Measurements from ENCODE around the gene CDPF1. TPM values are rescaled to one million over a fixed set of nuclear protein-coding genes. Genes with fewer than 3 reads are reported as not detected.

The CDPF1 gene
- total and polyA plus RNA-seq, 2 donors (not counting 1 experiment from before 2014, with no cell fraction given) = 9.8 to 15.4 TPM

GRCh38 chr22:46240907-46241306, 9.2 kb downstream of the CDPF1 start:
- DNase-seq (no peak), ATAC-seq (ENCODE audit: low read depth) (no peak)
- Histone ChIP-seq H3K4me1 (ENCODE audit: control insufficient read depth in 2 of 2, insufficient read depth in 2 of 2, low read length in 2 of 2) (peaks cover 18 to 23% of the 10 kb centered on the region in 2 donors), H2AFZ (ENCODE audit: insufficient read depth, low read depth, low read length, poor library complexity, severe bottlenecking) (no peak overlapping the region), H3K4me3 (ENCODE audit: control extremely low read depth in 1 of 5, extremely low read depth in 1 of 5, insufficient read depth in 1 of 5, low read depth in 2 of 5, low read length in 4 of 5) (no peak overlapping the region), H3K79me2 (ENCODE audit: control insufficient read depth, insufficient read depth, low read length) (no peaks in the 10 kb centered on the region), H3K9ac (ENCODE audit: low read length) (no peak overlapping the region), H3K36me3 (replicated peaks in 1 of 2; ENCODE audit: control extremely low read depth in 1 of 2, control insufficient read depth in 1 of 2, extremely low read depth in 1 of 2, insufficient read depth in 2 of 2, low read length in 1 of 2) (peaks cover 0 to 9% of the 10 kb centered on the region in 2 experiments), H3K27me3 (replicated peaks in 1 of 4; ENCODE audit: control extremely low read depth in 1 of 4, control insufficient read depth in 3 of 4, insufficient read depth in 4 of 4, low read length in 3 of 4) (no peaks in the 10 kb centered on the region), H3K9me3 (ENCODE audit: control extremely low read depth in 1 of 3, control insufficient read depth in 2 of 3, insufficient read depth in 1 of 3, low read length in 2 of 3) (no peaks in the 10 kb centered on the region), H4K20me1 (ENCODE audit: control insufficient read depth, insufficient read depth, low read length, poor library complexity, severe bottlenecking) (no peaks in the 10 kb centered on the region), H3K27ac (ENCODE audit: low read length in 2 of 2) (no peak overlapping the region), H3K4me2 (replicated peaks; ENCODE audit: low read depth, low read length, poor library complexity, severe bottlenecking) (no peak overlapping the region)
- WGBS (ENCODE audit: insufficient coverage) = 83% methylated on average over 6 of the region's 7 CpGs
- Mint-ChIP-seq H3K27me3 (no peaks in the 10 kb centered on the region), H3K27ac (no peak overlapping the region), H3K4me1 (peaks cover 21% of the 10 kb centered on the region), H3K9me3 (ENCODE audit: insufficient read depth) (no peaks in the 10 kb centered on the region), H3K4me3 (no peak overlapping the region)
- POLR2A ChIA-PET = no interaction called here
- CTCF ChIA-PET = no interaction called here
- TF ChIP-seq EZH2 (IDR thresholded peaks at IDR 0.05; ENCODE audit: borderline replicate concordance, insufficient read depth, low read depth, low read length, poor library complexity, severe bottlenecking) = no peak
- TF ChIP-seq, protein P1, sequence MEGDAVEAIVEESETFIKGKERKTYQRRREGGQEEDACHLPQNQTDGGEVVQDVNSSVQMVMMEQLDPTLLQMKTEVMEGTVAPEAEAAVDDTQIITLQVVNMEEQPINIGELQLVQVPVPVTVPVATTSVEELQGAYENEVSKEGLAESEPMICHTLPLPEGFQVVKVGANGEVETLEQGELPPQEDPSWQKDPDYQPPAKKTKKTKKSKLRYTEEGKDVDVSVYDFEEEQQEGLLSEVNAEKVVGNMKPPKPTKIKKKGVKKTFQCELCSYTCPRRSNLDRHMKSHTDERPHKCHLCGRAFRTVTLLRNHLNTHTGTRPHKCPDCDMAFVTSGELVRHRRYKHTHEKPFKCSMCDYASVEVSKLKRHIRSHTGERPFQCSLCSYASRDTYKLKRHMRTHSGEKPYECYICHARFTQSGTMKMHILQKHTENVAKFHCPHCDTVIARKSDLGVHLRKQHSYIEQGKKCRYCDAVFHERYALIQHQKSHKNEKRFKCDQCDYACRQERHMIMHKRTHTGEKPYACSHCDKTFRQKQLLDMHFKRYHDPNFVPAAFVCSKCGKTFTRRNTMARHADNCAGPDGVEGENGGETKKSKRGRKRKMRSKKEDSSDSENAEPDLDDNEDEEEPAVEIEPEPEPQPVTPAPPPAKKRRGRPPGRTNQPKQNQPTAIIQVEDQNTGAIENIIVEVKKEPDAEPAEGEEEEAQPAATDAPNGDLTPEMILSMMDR (IDR thresholded peaks at IDR 0.05) = no peak
- intact Hi-C loops (cut with micrococcal nuclease) = no loop called here

DNA sequence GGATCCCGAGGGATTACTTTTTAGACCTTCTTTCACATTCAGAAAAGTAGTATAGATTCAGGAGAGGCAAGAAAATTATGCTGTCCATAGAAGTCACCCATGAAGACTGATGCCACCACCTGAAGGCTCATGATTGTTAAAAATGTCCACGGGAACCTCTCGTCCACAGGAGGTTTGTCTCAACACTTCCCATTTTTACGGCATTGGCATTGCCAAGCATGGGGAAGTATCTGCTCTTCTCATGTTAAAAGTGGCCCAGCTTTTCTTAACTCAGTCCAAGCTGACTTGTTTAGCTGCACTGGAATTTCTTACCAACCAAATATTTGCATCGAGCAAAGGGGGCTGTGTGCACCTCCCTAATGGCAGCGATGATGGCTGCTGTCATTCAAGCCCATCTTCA, 9.6 kb downstream of the CDPF1 start:
- WGBS (ENCODE audit: insufficient coverage) = 51% methylated on average over 5 of the region's 6 CpGs
- H3K27ac Mint-ChIP-seq = no peak overlapping the region
- Histone ChIP-seq H3K27ac (ENCODE audit: low read length in 2 of 2) (no peak overlapping the region), H3K4me3 (ENCODE audit: control extremely low read depth in 1 of 5, extremely low read depth in 1 of 5, insufficient read depth in 1 of 5, low read depth in 2 of 5, low read length in 4 of 5) (no peak overlapping the region), H3K9me3 (ENCODE audit: control extremely low read depth in 1 of 3, control insufficient read depth in 2 of 3, insufficient read depth in 1 of 3, low read length in 2 of 3) (no peaks in the 10 kb centered on the region), H3K36me3 (replicated peaks in 1 of 2; ENCODE audit: control extremely low read depth in 1 of 2, control insufficient read depth in 1 of 2, extremely low read depth in 1 of 2, insufficient read depth in 2 of 2, low read length in 1 of 2) (peaks cover 0 to 11% of the 10 kb centered on the region in 2 experiments), H3K79me2 (ENCODE audit: control insufficient read depth, insufficient read depth, low read length) (no peaks in the 10 kb centered on the region), H4K20me1 (ENCODE audit: control insufficient read depth, insufficient read depth, low read length, poor library complexity, severe bottlenecking) (no peaks in the 10 kb centered on the region), H2AFZ (ENCODE audit: insufficient read depth, low read depth, low read length, poor library complexity, severe bottlenecking) (no peak overlapping the region), H3K27me3 (replicated peaks in 1 of 4; ENCODE audit: control extremely low read depth in 1 of 4, control insufficient read depth in 3 of 4, insufficient read depth in 4 of 4, low read length in 3 of 4) (no peaks in the 10 kb centered on the region), H3K4me1 (ENCODE audit: control insufficient read depth in 2 of 2, insufficient read depth in 2 of 2, low read length in 2 of 2) (peaks cover 18 to 23% of the 10 kb centered on the region in 2 donors), H3K4me2 (replicated peaks; ENCODE audit: low read depth, low read length, poor library complexity, severe bottlenecking) (peak overlapping the region; percentile 45), H3K9ac (ENCODE audit: low read length) (no peak overlapping the region)
- peak overlapping the region; percentile 13 for H3K4me3 Mint-ChIP-seq
- no peaks in the 10 kb centered on the region for H3K9me3 Mint-ChIP-seq (ENCODE audit: insufficient read depth)
- intact Hi-C loops (cut with micrococcal nuclease) = no loop called here
- H3K4me1 Mint-ChIP-seq = peaks cover 21% of the 10 kb centered on the region
- ATAC-seq (ENCODE audit: low read depth) = no peak
- POLR2A ChIA-PET = no interaction called here
- no peak for DNase-seq
- no peaks in the 10 kb centered on the region for H3K27me3 Mint-ChIP-seq
- CTCF ChIA-PET = no interaction called here
- TF ChIP-seq, protein P1 (IDR thresholded peaks at IDR 0.05) = no peak
- no peak for TF ChIP-seq EZH2 (IDR thresholded peaks at IDR 0.05; ENCODE audit: borderline replicate concordance, insufficient read depth, low read depth, low read length, poor library complexity, severe bottlenecking)
